HEK293 (cell line): ENCODE results near the gene ENKUR.

Source experiments
- CTCF ChIA-PET: fragments of 350-600 bp; formaldehyde crosslinking; extraction: SDS; loops from one replicate; lab custom pipeline; 2021; ENCODE audit warnings: antibody characterized with exemption; lab: Yijun Ruan, JAX
- POLR2A ChIA-PET: fragments of 300-600 bp; formaldehyde crosslinking; extraction: SDS; loops from one replicate; lab custom pipeline; 2020; ENCODE audit warnings: antibody characterized with exemption, inconsistent platforms; lab: Yijun Ruan, JAX
- H3K27ac ChIP-seq: fragments of 200-500 bp; sonication (Bioruptor generic); 2 replicates; pipeline ENCODE4 v1.5.1; 2014; ENCODE audit warnings: low read depth, low read length, control low read depth, inconsistent platforms; ENCODE audit errors: extremely low read depth
- H3K36me3 ChIP-seq, 2 experiments: fragments of 200-500 bp in 1 of 2; sonication (Bioruptor generic) in 1 of 2; 1 replicate in 1 of 2; 2 replicates in 1 of 2; pipeline ENCODE4 v1.5.1; 2014 to 2017; ENCODE audit warnings: inconsistent platforms in 2 of 2, low read length in 2 of 2; ENCODE audit not compliant: control insufficient read depth in 2 of 2, insufficient read depth in 1 of 2
- H3K4me1 ChIP-seq: fragments of 200-500 bp; sonication (Bioruptor generic); 2 replicates; pipeline ENCODE4 v1.5.1; 2014; ENCODE audit warnings: mild to moderate bottlenecking, low read length, inconsistent platforms; ENCODE audit not compliant: control insufficient read depth, insufficient read depth
- H3K4me3 ChIP-seq: 2 replicates; pipeline ENCODE4 v1.5.1; 2011; ENCODE audit warnings: low read depth, mild to moderate bottlenecking, control low read depth, low read length, moderate library complexity
- H3K9me3 ChIP-seq: fragments of 200-500 bp; sonication (Bioruptor generic); 2 replicates; pipeline ENCODE4 v1.5.1; 2014; ENCODE audit warnings: low read depth, low read length, inconsistent platforms; ENCODE audit not compliant: control insufficient read depth, insufficient read depth
- GLIS2 ChIP-seq: fragments of 450-650 bp; formaldehyde crosslinking; IDR thresholded peaks from 2 replicates; pipeline ENCODE4 v1.5.1; 2016; ENCODE audit warnings: missing biosample characterization, missing genetic modification characterization
- KLF7 ChIP-seq: fragments of 450-650 bp; formaldehyde crosslinking; IDR thresholded peaks from 2 replicates; pipeline ENCODE4 v1.5.1; 2016; ENCODE audit warnings: missing biosample characterization, missing genetic modification characterization, borderline replicate concordance
- TRIM28 ChIP-seq: IDR thresholded peaks from 2 replicates; pipeline ENCODE4 v1.6.1; 2011; ENCODE audit warnings: low read length, control low read depth, borderline replicate concordance
- YY2 ChIP-seq: fragments of 450-650 bp; formaldehyde crosslinking; IDR thresholded peaks from 2 replicates; pipeline ENCODE4 v1.5.1; 2016; ENCODE audit warnings: missing biosample characterization, missing genetic modification characterization
- ZNF155 ChIP-seq: fragments of 450-650 bp; formaldehyde crosslinking; IDR thresholded peaks from 2 replicates; pipeline ENCODE4 v1.5.1; 2016; ENCODE audit warnings: missing biosample characterization, missing genetic modification characterization
- ZNF23 ChIP-seq: fragments of 450-650 bp; formaldehyde crosslinking; IDR thresholded peaks from 2 replicates; pipeline ENCODE4 v1.5.1; 2016; ENCODE audit warnings: missing biosample characterization, missing genetic modification characterization, borderline replicate concordance
- ZNF335 ChIP-seq: fragments of 450-650 bp; formaldehyde crosslinking; conservative IDR thresholded peaks from 2 replicates; pipeline ENCODE4 v1.5.1; 2016; ENCODE audit warnings: missing biosample characterization, missing genetic modification characterization
- TF ChIP-seq, protein P1 (sequence below): fragments of 450-650 bp; formaldehyde crosslinking; IDR thresholded peaks from 2 replicates; pipeline ENCODE4 v1.5.1; 2016; ENCODE audit warnings: missing biosample characterization, missing genetic modification characterization
- TF ChIP-seq, protein P2 (sequence below): fragments of 450-650 bp; formaldehyde crosslinking; IDR thresholded peaks from 2 replicates; pipeline ENCODE4 v1.5.1; 2017; ENCODE audit warnings: missing biosample characterization, missing genetic modification characterization
- TF ChIP-seq, protein P3 (sequence below): fragments of 450-650 bp; formaldehyde crosslinking; conservative IDR thresholded peaks from 2 replicates; pipeline ENCODE4 v1.5.1; 2016; ENCODE audit warnings: low read depth, missing biosample characterization, missing genetic modification characterization
- TF ChIP-seq, protein P4 (sequence below): fragments of 450-650 bp; formaldehyde crosslinking; IDR thresholded peaks from 2 replicates; pipeline ENCODE4 v1.5.1; 2016; ENCODE audit warnings: missing biosample characterization, missing genetic modification characterization, borderline replicate concordance
- TF ChIP-seq, protein P5 (sequence below): fragments of 450-650 bp; formaldehyde crosslinking; IDR thresholded peaks from 2 replicates; pipeline ENCODE4 v1.5.0; 2017; ENCODE audit warnings: missing biosample characterization, missing genetic modification characterization, borderline replicate concordance

The ENKUR gene

DNA sequence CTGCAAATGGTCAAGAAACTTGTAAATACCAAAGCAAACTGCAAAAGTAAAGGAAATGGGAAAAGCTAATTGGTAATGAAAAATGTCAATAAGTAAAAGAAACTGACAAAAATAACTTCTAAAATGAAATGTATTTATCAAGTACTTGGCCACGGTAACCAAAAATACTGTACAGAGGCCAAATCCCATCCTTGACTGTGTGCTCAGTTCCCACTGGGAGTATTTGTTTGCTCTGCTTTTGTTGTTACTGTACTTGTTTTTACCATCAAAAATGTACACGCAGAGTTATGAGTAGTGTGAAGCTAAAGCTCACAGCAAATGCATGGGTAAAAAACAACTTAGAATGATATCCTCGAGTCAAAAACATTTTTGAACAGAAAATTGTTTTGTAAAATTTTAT is 31.1 kb downstream of the ENKUR start (continued):
- TF ChIP-seq, protein P1, sequence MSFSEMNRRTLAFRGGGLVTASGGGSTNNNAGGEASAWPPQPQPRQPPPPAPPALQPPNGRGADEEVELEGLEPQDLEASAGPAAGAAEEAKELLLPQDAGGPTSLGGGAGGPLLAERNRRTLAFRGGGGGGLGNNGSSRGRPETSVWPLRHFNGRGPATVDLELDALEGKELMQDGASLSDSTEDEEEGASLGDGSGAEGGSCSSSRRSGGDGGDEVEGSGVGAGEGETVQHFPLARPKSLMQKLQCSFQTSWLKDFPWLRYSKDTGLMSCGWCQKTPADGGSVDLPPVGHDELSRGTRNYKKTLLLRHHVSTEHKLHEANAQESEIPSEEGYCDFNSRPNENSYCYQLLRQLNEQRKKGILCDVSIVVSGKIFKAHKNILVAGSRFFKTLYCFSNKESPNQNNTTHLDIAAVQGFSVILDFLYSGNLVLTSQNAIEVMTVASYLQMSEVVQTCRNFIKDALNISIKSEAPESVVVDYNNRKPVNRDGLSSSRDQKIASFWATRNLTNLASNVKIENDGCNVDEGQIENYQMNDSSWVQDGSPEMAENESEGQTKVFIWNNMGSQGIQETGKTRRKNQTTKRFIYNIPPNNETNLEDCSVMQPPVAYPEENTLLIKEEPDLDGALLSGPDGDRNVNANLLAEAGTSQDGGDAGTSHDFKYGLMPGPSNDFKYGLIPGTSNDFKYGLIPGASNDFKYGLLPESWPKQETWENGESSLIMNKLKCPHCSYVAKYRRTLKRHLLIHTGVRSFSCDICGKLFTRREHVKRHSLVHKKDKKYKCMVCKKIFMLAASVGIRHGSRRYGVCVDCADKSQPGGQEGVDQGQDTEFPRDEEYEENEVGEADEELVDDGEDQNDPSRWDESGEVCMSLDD (tag by site-specific recombination) = no peak
- TF ChIP-seq, protein P2, sequence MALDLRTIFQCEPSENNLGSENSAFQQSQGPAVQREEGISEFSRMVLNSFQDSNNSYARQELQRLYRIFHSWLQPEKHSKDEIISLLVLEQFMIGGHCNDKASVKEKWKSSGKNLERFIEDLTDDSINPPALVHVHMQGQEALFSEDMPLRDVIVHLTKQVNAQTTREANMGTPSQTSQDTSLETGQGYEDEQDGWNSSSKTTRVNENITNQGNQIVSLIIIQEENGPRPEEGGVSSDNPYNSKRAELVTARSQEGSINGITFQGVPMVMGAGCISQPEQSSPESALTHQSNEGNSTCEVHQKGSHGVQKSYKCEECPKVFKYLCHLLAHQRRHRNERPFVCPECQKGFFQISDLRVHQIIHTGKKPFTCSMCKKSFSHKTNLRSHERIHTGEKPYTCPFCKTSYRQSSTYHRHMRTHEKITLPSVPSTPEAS (tag by site-specific recombination) = no peak
- TF ChIP-seq GLIS2 (tag by site-specific recombination) (no peak), YY2 (tag by site-specific recombination) (no peak)
- TF ChIP-seq, protein P3, sequence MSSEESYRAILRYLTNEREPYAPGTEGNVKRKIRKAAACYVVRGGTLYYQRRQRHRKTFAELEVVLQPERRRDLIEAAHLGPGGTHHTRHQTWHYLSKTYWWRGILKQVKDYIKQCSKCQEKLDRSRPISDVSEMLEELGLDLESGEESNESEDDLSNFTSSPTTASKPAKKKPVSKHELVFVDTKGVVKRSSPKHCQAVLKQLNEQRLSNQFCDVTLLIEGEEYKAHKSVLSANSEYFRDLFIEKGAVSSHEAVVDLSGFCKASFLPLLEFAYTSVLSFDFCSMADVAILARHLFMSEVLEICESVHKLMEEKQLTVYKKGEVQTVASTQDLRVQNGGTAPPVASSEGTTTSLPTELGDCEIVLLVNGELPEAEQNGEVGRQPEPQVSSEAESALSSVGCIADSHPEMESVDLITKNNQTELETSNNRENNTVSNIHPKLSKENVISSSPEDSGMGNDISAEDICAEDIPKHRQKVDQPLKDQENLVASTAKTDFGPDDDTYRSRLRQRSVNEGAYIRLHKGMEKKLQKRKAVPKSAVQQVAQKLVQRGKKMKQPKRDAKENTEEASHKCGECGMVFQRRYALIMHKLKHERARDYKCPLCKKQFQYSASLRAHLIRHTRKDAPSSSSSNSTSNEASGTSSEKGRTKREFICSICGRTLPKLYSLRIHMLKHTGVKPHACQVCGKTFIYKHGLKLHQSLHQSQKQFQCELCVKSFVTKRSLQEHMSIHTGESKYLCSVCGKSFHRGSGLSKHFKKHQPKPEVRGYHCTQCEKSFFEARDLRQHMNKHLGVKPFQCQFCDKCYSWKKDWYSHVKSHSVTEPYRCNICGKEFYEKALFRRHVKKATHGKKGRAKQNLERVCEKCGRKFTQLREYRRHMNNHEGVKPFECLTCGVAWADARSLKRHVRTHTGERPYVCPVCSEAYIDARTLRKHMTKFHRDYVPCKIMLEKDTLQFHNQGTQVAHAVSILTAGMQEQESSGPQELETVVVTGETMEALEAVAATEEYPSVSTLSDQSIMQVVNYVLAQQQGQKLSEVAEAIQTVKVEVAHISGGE (tag by site-specific recombination) = no peak

DNA sequence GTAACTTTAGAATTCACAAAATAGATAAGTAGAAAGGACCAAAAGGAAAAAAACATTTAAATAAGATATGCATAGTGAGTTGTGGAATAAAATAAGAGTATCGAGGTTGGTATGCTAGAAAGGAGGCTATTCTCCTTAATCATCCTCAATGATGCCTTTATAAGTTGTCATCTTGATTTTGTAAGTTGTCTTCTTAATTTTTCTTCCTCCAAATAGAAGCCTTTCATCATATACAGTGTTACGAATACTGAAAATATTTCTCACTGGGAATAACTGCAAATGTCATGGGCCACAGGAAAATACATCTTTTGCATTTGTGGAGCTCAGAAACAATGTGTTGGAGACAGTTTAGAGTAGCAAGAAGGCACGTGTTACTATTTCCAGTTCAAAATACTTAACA is 32.0 kb downstream of the ENKUR start:
- ChIA-PET CTCF (interaction anchor here (1.0 kb wide), 1 partner anchor 367 kb away, joined by 5 read pairs; no protein-coding TSS in a partner anchor), POLR2A (no interaction called here)
- Histone ChIP-seq H3K4me3 (no peak overlapping the region), H3K9me3 (no peaks in the 10 kb centered on the region), H3K4me1 (no peaks in the 10 kb centered on the region), H3K36me3 (no peaks in the 10 kb centered on the region)
- TF ChIP-seq, protein P4, sequence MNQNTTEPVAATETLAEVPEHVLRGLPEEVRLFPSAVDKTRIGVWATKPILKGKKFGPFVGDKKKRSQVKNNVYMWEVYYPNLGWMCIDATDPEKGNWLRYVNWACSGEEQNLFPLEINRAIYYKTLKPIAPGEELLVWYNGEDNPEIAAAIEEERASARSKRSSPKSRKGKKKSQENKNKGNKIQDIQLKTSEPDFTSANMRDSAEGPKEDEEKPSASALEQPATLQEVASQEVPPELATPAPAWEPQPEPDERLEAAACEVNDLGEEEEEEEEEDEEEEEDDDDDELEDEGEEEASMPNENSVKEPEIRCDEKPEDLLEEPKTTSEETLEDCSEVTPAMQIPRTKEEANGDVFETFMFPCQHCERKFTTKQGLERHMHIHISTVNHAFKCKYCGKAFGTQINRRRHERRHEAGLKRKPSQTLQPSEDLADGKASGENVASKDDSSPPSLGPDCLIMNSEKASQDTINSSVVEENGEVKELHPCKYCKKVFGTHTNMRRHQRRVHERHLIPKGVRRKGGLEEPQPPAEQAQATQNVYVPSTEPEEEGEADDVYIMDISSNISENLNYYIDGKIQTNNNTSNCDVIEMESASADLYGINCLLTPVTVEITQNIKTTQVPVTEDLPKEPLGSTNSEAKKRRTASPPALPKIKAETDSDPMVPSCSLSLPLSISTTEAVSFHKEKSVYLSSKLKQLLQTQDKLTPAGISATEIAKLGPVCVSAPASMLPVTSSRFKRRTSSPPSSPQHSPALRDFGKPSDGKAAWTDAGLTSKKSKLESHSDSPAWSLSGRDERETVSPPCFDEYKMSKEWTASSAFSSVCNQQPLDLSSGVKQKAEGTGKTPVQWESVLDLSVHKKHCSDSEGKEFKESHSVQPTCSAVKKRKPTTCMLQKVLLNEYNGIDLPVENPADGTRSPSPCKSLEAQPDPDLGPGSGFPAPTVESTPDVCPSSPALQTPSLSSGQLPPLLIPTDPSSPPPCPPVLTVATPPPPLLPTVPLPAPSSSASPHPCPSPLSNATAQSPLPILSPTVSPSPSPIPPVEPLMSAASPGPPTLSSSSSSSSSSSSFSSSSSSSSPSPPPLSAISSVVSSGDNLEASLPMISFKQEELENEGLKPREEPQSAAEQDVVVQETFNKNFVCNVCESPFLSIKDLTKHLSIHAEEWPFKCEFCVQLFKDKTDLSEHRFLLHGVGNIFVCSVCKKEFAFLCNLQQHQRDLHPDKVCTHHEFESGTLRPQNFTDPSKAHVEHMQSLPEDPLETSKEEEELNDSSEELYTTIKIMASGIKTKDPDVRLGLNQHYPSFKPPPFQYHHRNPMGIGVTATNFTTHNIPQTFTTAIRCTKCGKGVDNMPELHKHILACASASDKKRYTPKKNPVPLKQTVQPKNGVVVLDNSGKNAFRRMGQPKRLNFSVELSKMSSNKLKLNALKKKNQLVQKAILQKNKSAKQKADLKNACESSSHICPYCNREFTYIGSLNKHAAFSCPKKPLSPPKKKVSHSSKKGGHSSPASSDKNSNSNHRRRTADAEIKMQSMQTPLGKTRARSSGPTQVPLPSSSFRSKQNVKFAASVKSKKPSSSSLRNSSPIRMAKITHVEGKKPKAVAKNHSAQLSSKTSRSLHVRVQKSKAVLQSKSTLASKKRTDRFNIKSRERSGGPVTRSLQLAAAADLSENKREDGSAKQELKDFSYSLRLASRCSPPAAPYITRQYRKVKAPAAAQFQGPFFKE = no peak
- TF ChIP-seq ZNF23 (tag by site-specific recombination) = no peak
- no peak for TF ChIP-seq TRIM28
- TF ChIP-seq ZNF155 (tag by site-specific recombination) = no peak
- TF ChIP-seq KLF7 = no peak
- TF ChIP-seq, protein P5, sequence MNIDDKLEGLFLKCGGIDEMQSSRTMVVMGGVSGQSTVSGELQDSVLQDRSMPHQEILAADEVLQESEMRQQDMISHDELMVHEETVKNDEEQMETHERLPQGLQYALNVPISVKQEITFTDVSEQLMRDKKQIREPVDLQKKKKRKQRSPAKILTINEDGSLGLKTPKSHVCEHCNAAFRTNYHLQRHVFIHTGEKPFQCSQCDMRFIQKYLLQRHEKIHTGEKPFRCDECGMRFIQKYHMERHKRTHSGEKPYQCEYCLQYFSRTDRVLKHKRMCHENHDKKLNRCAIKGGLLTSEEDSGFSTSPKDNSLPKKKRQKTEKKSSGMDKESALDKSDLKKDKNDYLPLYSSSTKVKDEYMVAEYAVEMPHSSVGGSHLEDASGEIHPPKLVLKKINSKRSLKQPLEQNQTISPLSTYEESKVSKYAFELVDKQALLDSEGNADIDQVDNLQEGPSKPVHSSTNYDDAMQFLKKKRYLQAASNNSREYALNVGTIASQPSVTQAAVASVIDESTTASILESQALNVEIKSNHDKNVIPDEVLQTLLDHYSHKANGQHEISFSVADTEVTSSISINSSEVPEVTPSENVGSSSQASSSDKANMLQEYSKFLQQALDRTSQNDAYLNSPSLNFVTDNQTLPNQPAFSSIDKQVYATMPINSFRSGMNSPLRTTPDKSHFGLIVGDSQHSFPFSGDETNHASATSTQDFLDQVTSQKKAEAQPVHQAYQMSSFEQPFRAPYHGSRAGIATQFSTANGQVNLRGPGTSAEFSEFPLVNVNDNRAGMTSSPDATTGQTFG (tag by site-specific recombination) = no peak
- no peak for TF ChIP-seq ZNF335 (tag by site-specific recombination)
- TF ChIP-seq, all 188 proteins: peak for 0
- no peak overlapping the region for H3K27ac ChIP-seq
